Brain microvascular endothelial cell (primary cell): ENCODE data around the gene ACVR2B.

Experiments
- DNase-seq: peaks from one replicate; pipeline ENCODE4 v3.0.0-alpha.2; 2020
- H3K27ac ChIP-seq: fragments of 250-450 bp; sonication (Bioruptor Pico); 2 replicates; pipeline ENCODE4 v1.5.1; 2020; ENCODE audit warnings: mild to moderate bottlenecking, moderate library complexity
- H3K27me3 ChIP-seq: fragments of 250-450 bp; sonication (Bioruptor Pico); replicated peaks from 2 replicates; pipeline ENCODE4 v1.5.1; 2020; ENCODE audit warnings: mild to moderate bottlenecking
- H3K36me3 ChIP-seq: fragments of 250-450 bp; sonication (Bioruptor Pico); replicated peaks from 2 replicates; pipeline ENCODE4 v1.5.1; 2020; ENCODE audit warnings: mild to moderate bottlenecking
- H3K4me3 ChIP-seq: 2 replicates; pipeline ENCODE4 v1.5.1; 2011; ENCODE audit warnings: low read depth, mild to moderate bottlenecking, control low read depth, low read length, moderate library complexity
- in situ Hi-C: cut with HindIII; loops from 2 replicates; pipeline ENCODE4 v1.10.0; 2017; ENCODE audit warnings: low sequenced_read_pairs, low pct_ligation_motif_present
- TF ChIP-seq, protein P1 (sequence below): IDR thresholded peaks from 2 replicates; pipeline ENCODE4 v1.5.1; 2011; ENCODE audit warnings: low read depth, mild to moderate bottlenecking, moderate library complexity, low read length, control low read depth, inconsistent platforms; ENCODE audit errors: missing control alignments

Gene ACVR2B

DNA sequence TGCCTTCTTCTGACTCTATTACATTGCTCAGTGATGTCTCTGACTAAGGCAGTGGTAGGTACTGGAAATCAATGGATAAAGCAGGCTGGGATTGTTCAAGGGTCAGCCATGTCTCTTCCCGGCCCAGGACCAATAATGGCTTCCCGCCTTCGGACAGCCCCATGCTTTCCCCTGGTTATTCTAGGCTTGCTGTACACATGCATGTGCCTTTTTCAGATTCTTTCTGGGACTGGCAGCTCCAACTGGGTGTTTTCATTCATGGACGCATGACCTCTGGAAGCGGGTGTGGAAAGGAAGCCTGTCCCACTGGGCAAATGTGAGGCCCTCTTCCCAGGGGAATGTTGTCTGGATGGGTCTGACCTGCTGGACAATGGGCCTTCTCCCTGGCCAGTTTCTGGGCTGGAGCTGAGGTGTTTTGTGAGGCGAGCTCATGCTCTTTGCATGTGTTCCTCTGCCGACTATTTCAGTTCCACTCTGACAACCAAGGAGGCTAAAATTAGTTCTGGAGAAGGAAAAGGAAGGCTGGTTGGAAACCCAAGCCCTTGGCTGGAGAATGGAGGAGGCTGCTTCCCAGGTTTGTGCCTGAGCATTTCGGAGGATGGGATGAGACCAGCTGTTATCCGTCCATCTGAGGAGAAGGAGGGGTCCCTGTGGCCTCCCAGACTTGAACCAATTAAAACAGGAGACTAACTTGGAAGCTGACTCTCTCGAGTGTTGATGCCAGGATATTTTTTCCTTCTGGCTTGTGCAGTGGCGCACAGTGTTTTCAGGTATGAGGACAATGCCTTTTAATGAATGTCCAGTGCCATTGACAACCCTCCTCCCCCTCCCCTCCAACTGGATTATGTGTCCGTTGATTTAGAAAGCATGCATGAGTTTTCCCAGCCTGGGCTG is 6.9 kb downstream of the ACVR2B start:
- DNase-seq = no peak
- no peaks in the 10 kb centered on the region for H3K36me3 ChIP-seq
- TF ChIP-seq, protein P1, sequence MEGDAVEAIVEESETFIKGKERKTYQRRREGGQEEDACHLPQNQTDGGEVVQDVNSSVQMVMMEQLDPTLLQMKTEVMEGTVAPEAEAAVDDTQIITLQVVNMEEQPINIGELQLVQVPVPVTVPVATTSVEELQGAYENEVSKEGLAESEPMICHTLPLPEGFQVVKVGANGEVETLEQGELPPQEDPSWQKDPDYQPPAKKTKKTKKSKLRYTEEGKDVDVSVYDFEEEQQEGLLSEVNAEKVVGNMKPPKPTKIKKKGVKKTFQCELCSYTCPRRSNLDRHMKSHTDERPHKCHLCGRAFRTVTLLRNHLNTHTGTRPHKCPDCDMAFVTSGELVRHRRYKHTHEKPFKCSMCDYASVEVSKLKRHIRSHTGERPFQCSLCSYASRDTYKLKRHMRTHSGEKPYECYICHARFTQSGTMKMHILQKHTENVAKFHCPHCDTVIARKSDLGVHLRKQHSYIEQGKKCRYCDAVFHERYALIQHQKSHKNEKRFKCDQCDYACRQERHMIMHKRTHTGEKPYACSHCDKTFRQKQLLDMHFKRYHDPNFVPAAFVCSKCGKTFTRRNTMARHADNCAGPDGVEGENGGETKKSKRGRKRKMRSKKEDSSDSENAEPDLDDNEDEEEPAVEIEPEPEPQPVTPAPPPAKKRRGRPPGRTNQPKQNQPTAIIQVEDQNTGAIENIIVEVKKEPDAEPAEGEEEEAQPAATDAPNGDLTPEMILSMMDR = no peak
- in situ Hi-C loops = no loop called here
- H3K27ac ChIP-seq = no peak overlapping the region
- H3K4me3 ChIP-seq = no peak overlapping the region
- no peaks in the 10 kb centered on the region for H3K27me3 ChIP-seq

DNA sequence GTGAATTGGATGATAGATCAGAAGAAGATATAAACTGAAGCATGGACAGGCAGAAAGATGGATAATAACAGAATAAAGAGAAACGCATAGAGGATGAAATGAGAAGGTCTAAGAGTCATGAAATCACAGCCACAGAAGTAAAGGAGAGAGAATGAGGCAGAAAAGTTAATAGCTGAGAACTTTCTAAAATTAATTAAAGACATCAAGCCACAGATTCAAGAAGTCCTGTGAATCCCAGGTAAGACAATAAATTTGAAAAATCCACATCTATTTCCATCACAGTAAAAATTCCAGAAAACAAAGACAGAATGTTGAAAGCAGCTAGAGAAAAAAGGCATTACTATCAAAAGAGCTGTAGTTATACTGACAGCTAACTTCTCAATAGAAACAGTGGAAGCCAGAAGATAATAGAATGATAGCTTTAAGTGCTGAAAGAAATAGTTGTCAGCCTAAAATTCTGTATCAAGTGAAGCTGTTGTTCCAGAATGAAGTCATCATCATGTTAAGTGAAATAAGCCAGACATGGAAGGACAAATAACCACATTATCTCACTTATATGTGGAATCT is 12.0 kb downstream of the ACVR2B start:
- H3K27ac ChIP-seq = no peak overlapping the region
- H3K27me3 ChIP-seq = no peaks in the 10 kb centered on the region
- DNase-seq = no peak
- in situ Hi-C loops = no loop called here
- H3K4me3 ChIP-seq = no peak overlapping the region
- H3K36me3 ChIP-seq = no peaks in the 10 kb centered on the region
- TF ChIP-seq, protein P1 = no peak

DNA sequence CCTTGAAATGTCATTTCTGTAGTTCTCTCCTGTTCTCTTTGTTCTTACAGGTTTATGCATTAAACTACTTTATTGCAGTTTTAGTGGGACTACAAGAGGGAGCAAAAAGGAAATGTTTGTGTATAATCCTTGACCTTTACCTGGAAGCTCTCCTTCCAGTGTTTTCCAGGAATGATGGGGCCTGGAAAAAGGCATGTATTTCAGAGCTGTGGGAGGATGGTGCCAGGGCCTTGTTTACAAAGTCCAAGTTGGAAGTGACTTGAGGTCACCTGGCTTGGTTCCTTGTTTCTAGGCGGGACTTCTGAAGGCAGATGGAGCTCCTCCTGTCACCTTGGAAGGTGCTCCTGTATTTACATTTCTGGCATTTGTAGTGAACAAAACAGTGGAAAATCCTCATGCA is 15.1 kb downstream of the ACVR2B start:
- H3K4me3 ChIP-seq = no peak overlapping the region
- TF ChIP-seq, protein P1 = no peak
- DNase-seq = no peak
- H3K27ac ChIP-seq = no peak overlapping the region
- H3K36me3 ChIP-seq = no peaks in the 10 kb centered on the region
- in situ Hi-C loops = no loop called here
- no peaks in the 10 kb centered on the region for H3K27me3 ChIP-seq

DNA sequence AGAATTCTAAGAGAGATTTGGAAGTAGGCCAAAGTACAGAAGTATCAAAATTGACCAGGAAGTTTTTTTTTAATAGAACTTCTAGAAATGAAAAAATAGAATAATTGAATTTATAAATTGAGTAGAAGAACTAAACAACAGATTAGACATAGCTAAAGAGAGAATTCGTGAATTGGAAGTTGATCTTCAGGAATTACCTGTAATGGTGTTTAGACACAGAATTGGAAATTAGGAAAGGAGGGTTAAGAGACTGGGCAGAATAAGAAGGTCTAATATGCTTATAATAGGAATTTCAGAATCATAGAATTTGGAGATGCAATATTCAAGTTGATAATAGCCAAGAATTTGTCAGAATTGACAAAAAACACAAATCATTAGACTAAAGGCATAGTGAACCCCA is 16.2 kb downstream of the ACVR2B start:
- in situ Hi-C loops = no loop called here
- DNase-seq = no peak
- H3K36me3 ChIP-seq = no peaks in the 10 kb centered on the region
- H3K27ac ChIP-seq = no peak overlapping the region
- TF ChIP-seq, protein P1 = no peak
- no peak overlapping the region for H3K4me3 ChIP-seq
- no peaks in the 10 kb centered on the region for H3K27me3 ChIP-seq

DNA sequence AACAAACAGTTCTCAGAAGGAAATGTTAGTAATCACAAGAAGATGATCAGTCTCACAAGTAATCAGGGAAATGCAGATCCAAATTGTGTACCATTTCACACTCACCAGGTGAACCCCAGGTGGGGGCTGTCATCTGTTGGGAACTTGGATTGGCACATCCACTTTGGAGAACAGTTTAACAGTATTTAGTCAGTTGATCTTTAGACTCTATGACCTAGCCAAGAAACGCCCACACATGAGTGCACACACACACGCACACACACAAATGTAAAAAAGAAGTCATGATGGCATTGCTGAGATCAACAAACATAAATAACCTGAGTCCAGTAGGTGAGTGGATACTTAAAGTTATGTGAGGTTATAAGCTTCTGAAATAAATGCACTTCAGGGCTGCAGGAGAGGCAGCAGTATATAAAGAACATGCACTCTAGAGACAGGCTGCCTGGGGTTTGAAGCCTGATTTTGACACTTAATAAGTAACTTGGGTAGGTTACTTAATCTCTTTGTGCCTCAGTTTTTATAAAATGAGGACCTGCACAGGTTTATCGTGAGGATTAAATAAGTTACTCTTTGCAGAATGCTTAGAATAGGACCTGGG is 17.7 kb downstream of the ACVR2B start:
- in situ Hi-C loops = no loop called here
- no peak overlapping the region for H3K4me3 ChIP-seq
- H3K27ac ChIP-seq = no peak overlapping the region
- no peak for DNase-seq
- H3K36me3 ChIP-seq = no peaks in the 10 kb centered on the region
- TF ChIP-seq, protein P1 = no peak
- H3K27me3 ChIP-seq = no peaks in the 10 kb centered on the region
